Measurements from ENCODE around the gene CCNT2. TPM values are rescaled to one million over a fixed set of nuclear protein-coding genes. Genes with fewer than 3 reads are reported as not detected.

Gene CCNT2
- total RNA-seq, 1 experiment from 2014 or later = 29.6 TPM

DNA sequence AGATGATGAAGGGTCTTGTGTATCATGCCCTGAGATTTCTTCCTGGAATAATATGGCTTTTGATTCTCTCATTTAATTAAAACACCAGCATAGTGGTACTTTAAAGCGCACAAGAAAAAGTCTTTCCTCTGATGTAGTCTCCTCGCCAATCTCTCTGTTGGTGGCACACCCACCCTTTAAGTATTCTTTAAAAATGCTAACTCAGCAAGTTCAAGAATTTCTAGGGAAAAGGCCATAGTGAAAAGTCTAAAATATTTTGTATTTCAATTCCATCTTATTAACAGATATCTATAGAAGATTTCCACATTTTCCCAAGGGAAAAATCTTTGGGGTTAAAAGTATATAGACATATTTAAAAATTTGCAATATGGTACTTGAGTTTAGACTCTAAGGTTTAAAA lies 45.5 kb upstream of the CCNT2 start:
- ChIA-PET POLR2A (no interaction called here), CTCF (no interaction called here)

DNA sequence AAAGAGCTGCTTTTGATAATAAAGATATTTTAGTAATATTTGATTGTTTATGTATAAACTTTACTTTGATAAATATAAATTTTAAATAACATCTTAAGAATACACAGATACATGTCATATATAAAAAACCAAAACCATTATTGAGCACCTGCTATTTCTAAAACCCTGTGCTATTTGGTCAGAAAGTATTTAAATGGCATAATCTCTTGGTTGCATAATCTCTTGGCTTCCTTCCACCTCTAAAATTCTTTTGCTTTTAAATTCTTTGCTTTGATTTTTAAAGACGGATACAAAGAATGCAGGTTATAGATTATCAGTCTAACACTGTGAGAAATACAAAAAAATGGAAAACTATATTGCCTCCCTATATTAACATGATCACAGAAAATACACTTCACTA lies 43.3 kb upstream of the CCNT2 start:
- ChIA-PET POLR2A (no interaction called here), CTCF (no interaction called here)
- H3K9me3 ChIP-seq (ENCODE audit: control insufficient read depth, insufficient read depth, low read depth, low read length) = no peaks in the 10 kb centered on the region
- DNase-seq (ENCODE audit: low read depth, low spot score) (no peak), ATAC-seq (no peak)
- no TSS peak for BruUV-seq (replicated peaks)
- no peaks in the 10 kb centered on the region for H3K36me3 ChIP-seq (ENCODE audit: control insufficient read depth, insufficient read depth, low read length)
- in situ Hi-C loops (cut with HindIII; ENCODE audit: low pct_unique_long_range_greater_than_20kb, low sequenced_read_pairs) = no loop called here
- H3K4me1 ChIP-seq (ENCODE audit: control insufficient read depth, insufficient read depth, low read length) = no peaks in the 10 kb centered on the region
- H3K4me3 ChIP-seq (ENCODE audit: low read depth in 2 of 2, low read length in 2 of 2) = no peak overlapping the region
- H3K27ac ChIP-seq (ENCODE audit: low read length) = no peak overlapping the region
- H3K27me3 ChIP-seq (ENCODE audit: control insufficient read depth, insufficient read depth, low read length) = no peaks in the 10 kb centered on the region
- intact Hi-C loops (cut with micrococcal nuclease; ENCODE audit: unreplicated experiment) = no loop called here
- TF ChIP-seq, protein P1, sequence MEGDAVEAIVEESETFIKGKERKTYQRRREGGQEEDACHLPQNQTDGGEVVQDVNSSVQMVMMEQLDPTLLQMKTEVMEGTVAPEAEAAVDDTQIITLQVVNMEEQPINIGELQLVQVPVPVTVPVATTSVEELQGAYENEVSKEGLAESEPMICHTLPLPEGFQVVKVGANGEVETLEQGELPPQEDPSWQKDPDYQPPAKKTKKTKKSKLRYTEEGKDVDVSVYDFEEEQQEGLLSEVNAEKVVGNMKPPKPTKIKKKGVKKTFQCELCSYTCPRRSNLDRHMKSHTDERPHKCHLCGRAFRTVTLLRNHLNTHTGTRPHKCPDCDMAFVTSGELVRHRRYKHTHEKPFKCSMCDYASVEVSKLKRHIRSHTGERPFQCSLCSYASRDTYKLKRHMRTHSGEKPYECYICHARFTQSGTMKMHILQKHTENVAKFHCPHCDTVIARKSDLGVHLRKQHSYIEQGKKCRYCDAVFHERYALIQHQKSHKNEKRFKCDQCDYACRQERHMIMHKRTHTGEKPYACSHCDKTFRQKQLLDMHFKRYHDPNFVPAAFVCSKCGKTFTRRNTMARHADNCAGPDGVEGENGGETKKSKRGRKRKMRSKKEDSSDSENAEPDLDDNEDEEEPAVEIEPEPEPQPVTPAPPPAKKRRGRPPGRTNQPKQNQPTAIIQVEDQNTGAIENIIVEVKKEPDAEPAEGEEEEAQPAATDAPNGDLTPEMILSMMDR (IDR thresholded peaks at IDR 0.05) = no peak

More for the DNA sequence above, 45.5 kb upstream of the CCNT2 start:
- no TSS peak for BruUV-seq (replicated peaks)
- TF ChIP-seq POLR2AphosphoS5 (IDR thresholded peaks at IDR 0.05; ENCODE audit: low read depth, low read length) (no peak), TCF7L2 (IDR thresholded peaks at IDR 0.05; ENCODE audit: low read depth, low read length) (no peak), REST (IDR thresholded peaks at IDR 0.05; ENCODE audit: insufficient read depth in 1 of 2, low read depth in 2 of 2, low read length in 1 of 2) (no peak), SIN3A (IDR thresholded peaks at IDR 0.05; ENCODE audit: borderline replicate concordance, insufficient read depth, low read depth, low read length) (no peak)
- TF ChIP-seq, protein P1 (IDR thresholded peaks at IDR 0.05) = no peak
- Histone ChIP-seq H3K36me3 (ENCODE audit: control insufficient read depth, insufficient read depth, low read length) (no peaks in the 10 kb centered on the region), H3K9me3 (ENCODE audit: control insufficient read depth, insufficient read depth, low read depth, low read length) (no peaks in the 10 kb centered on the region), H3K4me3 (ENCODE audit: low read depth in 2 of 2, low read length in 2 of 2) (no peak overlapping the region), H3K4me1 (ENCODE audit: control insufficient read depth, insufficient read depth, low read length) (no peaks in the 10 kb centered on the region), H3K27me3 (ENCODE audit: control insufficient read depth, insufficient read depth, low read length) (no peaks in the 10 kb centered on the region), H3K27ac (ENCODE audit: low read length) (no peak overlapping the region)
- intact Hi-C loops (cut with micrococcal nuclease; ENCODE audit: unreplicated experiment) (no loop called here), in situ Hi-C loops (cut with HindIII; ENCODE audit: low pct_unique_long_range_greater_than_20kb, low sequenced_read_pairs) (no loop called here)
- DNase-seq (ENCODE audit: low read depth, low spot score) = no peak
- ATAC-seq = no peak

- Histone ChIP-seq H3K27ac (ENCODE audit: low read length) (no peak overlapping the region), H3K9me3 (ENCODE audit: control insufficient read depth, insufficient read depth, low read depth, low read length) (no peaks in the 10 kb centered on the region), H3K27me3 (ENCODE audit: control insufficient read depth, insufficient read depth, low read length) (no peaks in the 10 kb centered on the region), H3K4me1 (ENCODE audit: control insufficient read depth, insufficient read depth, low read length) (no peaks in the 10 kb centered on the region), H3K36me3 (ENCODE audit: control insufficient read depth, insufficient read depth, low read length) (no peaks in the 10 kb centered on the region), H3K4me3 (ENCODE audit: low read depth in 2 of 2, low read length in 2 of 2) (no peak overlapping the region)
- no TSS peak for BruUV-seq (replicated peaks)
- POLR2A ChIA-PET = no interaction called here
- CTCF ChIA-PET = no interaction called here
- intact Hi-C loops (cut with micrococcal nuclease; ENCODE audit: unreplicated experiment) = no loop called here
- TF ChIP-seq POLR2AphosphoS5 (IDR thresholded peaks at IDR 0.05; ENCODE audit: low read depth, low read length) (no peak), TCF7L2 (IDR thresholded peaks at IDR 0.05; ENCODE audit: low read depth, low read length) (no peak), REST (IDR thresholded peaks at IDR 0.05; ENCODE audit: insufficient read depth in 1 of 2, low read depth in 2 of 2, low read length in 1 of 2) (no peak), SIN3A (IDR thresholded peaks at IDR 0.05; ENCODE audit: borderline replicate concordance, insufficient read depth, low read depth, low read length) (no peak)
- TF ChIP-seq, protein P1 (IDR thresholded peaks at IDR 0.05) = no peak
- in situ Hi-C loops (cut with HindIII; ENCODE audit: low pct_unique_long_range_greater_than_20kb, low sequenced_read_pairs) = no loop called here
- ATAC-seq = no peak
- no peak for DNase-seq (ENCODE audit: low read depth, low spot score)
These were observed 35.8 kb upstream of the CCNT2 start for GRCh38 chr2:134882773-134883172.
